Limb (tissue), 2 donors: ENCODE measurements around the gene SASH3.

Experiments used
- DNase-seq, 2 donors: peaks; one replicate each; pipeline ENCODE4 v3.0.0-alpha.2; 2016; ENCODE audit errors: extremely low spot score in 2 of 2

The SASH3 gene

GRCh38 chrX:129808829-129809796 lies 29.4 kb downstream of the SASH3 start:
- DNase-seq: no peak

DNA sequence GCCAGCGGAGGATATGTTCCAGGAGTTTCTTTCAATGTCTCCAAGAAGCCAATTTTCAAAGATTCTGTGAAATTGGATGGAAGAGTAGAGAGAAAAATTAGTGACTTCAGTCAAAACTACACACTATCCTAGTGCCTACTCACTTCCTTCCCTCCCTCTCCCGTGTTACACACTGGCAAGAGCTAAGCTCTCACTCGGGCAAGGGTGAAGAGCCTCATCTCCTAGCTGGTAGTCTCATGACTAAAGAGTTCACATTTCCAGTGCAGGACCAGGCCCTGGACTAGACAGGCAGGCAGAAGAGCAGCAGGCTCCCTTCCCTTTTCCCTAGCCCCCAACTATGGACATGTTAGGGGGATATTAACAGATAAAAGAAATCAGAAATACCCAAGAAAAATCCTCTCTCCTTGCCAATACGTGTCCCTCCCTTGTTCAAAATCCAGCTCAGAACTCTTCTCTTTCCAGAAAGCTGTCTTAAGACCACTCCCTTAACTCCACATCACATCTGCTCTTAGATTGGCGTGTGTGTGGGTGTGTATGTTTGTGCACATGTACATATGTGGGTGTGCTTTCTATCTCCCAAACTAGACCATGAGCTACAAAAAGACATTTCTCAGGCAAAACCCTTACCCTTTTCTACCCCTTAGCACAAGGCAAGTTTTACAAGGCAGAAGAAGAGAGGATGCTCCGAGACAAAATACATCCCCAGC lies 34.1 kb downstream of the SASH3 start:
- DNase-seq: no peak

- no peak for DNase-seq
These were observed 38.4 kb downstream of the SASH3 start for GRCh38 chrX:129818123-129818522.

GRCh38 chrX:129823115-129823514 lies 43.4 kb downstream of the SASH3 start:
- DNase-seq: no peak

DNA sequence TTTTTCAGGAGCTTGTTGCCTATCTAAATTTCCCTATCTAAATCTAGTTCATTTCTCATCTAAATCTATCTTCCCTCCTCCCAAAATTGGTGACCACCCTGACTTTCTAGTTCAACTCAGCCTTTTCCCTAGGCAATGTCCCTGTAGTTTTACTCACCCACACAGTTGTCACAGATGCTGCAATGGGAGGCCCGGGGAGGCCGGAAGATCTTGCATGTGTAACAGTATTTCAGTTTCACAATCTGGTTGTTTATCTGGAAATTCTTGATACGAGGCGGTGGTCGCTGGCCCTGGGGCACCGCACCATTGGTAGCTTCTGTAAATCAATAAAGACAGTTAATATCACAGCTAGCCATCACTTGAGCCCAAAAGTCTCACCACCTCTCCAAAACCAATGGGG lies 43.8 kb downstream of the SASH3 start:
- DNase-seq: no peak

GRCh38 chrX:129824620-129825019 lies 44.9 kb downstream of the SASH3 start:
- DNase-seq: no peak

DNA sequence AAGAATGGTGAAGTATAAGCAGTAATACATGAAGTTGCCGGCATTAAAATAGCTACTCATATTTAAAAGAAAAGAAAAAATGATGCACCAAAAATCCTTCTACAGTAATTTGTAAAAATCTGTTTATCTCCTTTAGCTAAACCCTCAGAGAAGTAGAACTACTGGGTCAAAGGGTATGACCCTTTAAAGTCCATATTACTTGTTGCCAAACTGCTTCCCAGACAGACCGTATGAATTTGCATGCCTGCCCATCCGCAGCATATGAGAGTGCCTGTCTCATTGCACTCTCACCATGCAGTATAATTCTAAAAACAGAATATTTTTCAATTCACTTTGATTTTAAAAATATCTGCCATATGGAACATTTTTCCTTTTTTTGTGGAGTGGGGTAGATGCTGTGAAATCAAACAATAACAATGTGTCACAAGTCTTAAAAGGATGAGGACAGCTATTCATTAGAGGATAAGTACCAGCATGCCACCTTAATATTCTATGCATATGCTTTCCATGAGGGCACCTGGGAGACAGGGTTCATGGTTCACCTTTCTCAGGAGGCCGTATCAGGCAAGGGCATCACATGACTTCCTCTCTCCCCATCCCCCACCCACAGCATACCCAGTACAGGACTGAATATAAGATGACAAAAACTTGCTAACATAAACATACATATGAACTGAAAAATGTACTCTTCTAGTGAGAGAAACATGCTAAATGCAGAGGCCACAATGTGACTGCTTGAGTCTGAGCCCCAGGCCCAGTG lies 46.2 kb downstream of the SASH3 start:
- no peak for DNase-seq

GRCh38 chrX:129830494-129830893 lies 50.7 kb downstream of the SASH3 start:
- DNase-seq: no peak

DNA sequence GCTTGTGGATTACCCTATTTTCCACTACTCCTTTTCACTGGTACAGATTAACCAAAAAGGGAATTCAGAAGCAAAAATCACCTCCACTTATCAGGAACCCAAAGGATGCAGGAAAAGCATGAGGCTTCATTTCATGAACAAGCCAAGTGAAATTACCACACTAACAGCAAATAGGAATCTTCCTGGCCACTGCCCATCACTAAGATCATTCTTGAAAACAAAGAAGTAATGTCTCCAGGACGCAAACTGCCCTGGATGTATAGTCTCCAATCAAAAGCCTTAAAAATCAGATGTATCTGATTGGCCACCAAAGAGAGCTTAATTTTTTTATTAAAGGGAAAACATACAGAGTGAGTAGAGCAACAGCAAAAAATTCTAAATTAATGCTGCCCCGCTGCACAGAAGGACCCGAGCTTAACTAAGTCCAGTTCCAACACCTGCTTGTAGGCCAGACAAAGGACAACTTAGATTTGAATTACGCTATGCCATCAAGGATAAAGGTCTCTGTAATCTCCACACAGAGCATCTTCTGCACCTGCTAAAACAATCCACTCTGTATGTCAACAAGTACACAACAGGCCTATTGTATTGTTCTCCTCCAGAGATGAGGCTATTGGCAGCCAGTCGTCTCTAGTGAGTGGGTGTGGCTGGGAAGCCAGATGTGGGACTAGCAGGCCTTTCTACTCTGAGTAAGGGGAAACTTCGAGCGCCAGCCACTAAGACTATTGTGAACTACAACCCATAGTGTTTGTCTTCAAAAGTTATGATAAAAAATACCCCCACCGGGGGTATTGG lies 51.5 kb downstream of the SASH3 start:
- DNase-seq: peak in 1 of 2 donors; percentile 32

GRCh38 chrX:129833153-129833990 lies 53.6 kb downstream of the SASH3 start:
- DNase-seq: no peak

GRCh38 chrX:129836827-129837226 lies 57.1 kb downstream of the SASH3 start:
- no peak for DNase-seq

GRCh38 chrX:129840344-129840743 lies 60.6 kb downstream of the SASH3 start:
- DNase-seq: no peak

DNA sequence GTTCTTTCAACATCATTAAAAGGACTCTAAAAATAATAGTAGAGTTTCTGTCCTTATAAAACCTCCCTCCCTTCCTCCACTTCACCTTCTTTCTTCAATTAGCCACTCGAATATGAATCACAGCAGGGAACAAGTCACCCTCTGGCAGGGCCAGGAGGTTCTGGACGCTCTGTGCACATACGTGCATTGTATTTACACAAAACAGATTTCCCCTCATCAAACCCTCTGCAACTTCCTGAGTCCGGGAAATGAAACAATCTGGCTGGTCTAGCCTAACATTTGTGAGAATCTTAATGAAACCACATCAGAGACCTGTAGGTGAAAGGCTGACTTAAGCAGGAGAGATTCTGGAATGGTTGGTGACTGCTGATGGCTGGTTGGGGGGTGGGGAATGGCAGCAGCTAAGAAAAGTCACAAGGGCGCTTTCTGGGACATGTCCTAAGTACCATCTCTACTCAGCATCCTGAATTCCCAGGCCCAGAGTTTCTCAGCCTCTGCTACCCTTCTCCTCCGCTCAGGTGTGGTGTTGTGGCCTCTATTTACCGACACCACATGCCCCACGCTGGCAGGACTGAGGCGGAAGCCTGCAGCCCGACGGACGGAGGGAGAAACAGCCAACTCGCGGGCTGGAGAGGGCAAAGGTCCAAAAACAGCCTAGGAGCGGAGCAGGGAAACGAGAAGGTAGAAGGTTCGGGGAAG lies 62.9 kb downstream of the SASH3 start:
- DNase-seq: no peak

DNA sequence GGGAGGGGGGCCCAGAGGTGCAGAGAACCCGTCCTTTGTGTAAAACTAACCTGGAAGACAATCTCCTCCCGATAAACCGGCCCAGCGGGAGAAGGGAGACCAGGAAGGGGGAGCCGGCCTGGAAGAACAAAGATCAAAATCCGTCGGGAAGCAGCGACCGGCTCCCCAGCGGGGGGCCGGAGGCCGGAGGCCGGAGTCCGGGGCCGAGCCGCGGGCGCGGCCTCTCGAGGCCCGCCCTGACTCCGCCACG lies 63.4 kb downstream of the SASH3 start:
- DNase-seq: no peak

DNA sequence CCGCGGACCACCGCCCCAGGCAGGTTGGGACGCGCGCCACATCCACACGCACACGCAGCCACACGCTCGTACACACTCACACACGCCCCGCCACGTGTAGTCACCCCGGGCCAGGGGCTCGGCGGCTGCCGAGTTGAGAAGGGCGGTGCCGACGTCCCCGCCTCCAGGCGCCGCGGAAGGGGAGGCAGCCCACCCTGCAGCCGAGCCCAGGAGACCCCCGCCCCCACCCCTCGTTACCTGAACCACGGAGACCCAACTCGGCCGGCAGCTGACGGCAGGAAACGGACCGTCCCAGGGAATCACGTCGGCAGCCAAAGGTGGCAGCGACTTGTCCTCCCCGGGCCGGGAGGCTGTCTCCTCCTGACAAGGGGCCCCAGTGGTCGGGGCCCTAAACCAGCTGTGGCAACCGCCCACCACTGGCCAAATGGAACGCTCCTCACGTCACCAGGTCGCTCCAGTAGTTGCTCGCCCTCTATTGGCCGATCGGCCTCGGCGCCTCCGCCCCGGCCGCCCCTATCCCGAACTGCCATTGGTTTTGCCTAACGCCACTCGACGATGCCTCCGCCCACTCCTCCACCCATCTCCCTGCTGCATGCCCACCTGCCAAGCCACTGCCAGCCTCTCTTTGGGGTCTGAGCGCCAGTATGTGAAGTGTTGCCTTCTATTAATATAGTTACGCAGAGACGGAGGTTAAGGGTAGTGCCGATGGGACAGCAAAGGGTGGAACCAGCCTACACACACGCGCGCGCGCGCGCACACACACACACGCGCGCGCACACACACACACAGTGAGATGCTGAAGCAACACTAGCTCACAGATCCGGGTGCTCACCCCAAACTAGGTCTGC lies 63.9 kb downstream of the SASH3 start, which contains the start of gene ZDHHC9:
Gene ZDHHC9 (minus strand): TSS at position 428 of the 848 bp plus-strand sequence. CDS start 1,941 bp downstream, outside the sequence.
- DNase-seq: peak; percentile 83 to 92
